Smooth muscle cell (in vitro differentiated cells): ENCODE results near the gene SIK3. TPM values are rescaled to one million over a fixed set of nuclear protein-coding genes. Genes with fewer than 3 reads are reported as not detected.
A peak's percentile ranks its signal among the peaks of the same experiment; 100 is the strongest.

Experiments used
- DNase-seq: peaks from one replicate; lab custom pipeline; 2025; ENCODE audit not compliant: unreplicated experiment; lab: John Stamatoyannopoulos, UW
- H2AFZ ChIP-seq: fragments of 200-600 bp; sonication (generic); 2 replicates; pipeline ENCODE4 v1.6.0; 2016; ENCODE audit warnings: antibody characterized with exemption, low read depth, mild to moderate bottlenecking
- H3F3A ChIP-seq: fragments of 200-600 bp; sonication (generic); 2 replicates; pipeline ENCODE4 v1.6.0; 2017; ENCODE audit warnings: antibody characterized with exemption, low read depth
- H3K27ac ChIP-seq: fragments of 200-600 bp; sonication (generic); 2 replicates; pipeline ENCODE4 v1.5.1; 2016; ENCODE audit warnings: low read depth, mild to moderate bottlenecking
- H3K27me3 ChIP-seq: fragments of 200-600 bp; sonication (generic); 2 replicates; pipeline ENCODE4 v1.6.1; 2016; ENCODE audit warnings: low read depth, mild to moderate bottlenecking
- H3K36me3 ChIP-seq: fragments of 200-600 bp; sonication (generic); 2 replicates; pipeline ENCODE4 v1.5.1; 2016; ENCODE audit warnings: low read depth
- H3K4me1 ChIP-seq: fragments of 200-600 bp; sonication (generic); 2 replicates; pipeline ENCODE4 v1.5.1; 2016; ENCODE audit warnings: low read depth
- H3K4me2 ChIP-seq: fragments of 200-600 bp; sonication (generic); 2 replicates; pipeline ENCODE4 v1.6.0; 2016; ENCODE audit warnings: mild to moderate bottlenecking
- H3K4me3 ChIP-seq: fragments of 200-600 bp; sonication (generic); 2 replicates; pipeline ENCODE4 v1.5.1; 2016; ENCODE audit warnings: mild to moderate bottlenecking
- H3K79me2 ChIP-seq: fragments of 200-600 bp; sonication (generic); 2 replicates; pipeline ENCODE4 v1.6.0; 2016; ENCODE audit warnings: low read depth, mild to moderate bottlenecking
- H3K9ac ChIP-seq: fragments of 200-600 bp; sonication (generic); 2 replicates; pipeline ENCODE4 v1.6.0; 2016; ENCODE audit warnings: low read depth
- H3K9me3 ChIP-seq: fragments of 200-600 bp; sonication (generic); replicated peaks from 2 replicates; pipeline ENCODE4 v1.5.1; 2016; ENCODE audit warnings: low read depth
- H4K20me1 ChIP-seq: fragments of 200-600 bp; sonication (generic); 2 replicates; pipeline ENCODE4 v1.6.0; 2016; ENCODE audit warnings: low read depth
- CTCF ChIP-seq: fragments of 200-600 bp; sonication (generic); IDR thresholded peaks from 2 replicates; pipeline ENCODE4 v1.5.1; 2017; ENCODE audit warnings: borderline replicate concordance, mild to moderate bottlenecking, antibody characterized with exemption; ENCODE audit not compliant: insufficient read depth, poor library complexity, severe bottlenecking
- whole genome bisulfite sequencing: methylation state at CpG from one replicate; pipeline ENCODE4 v1.1.7; 2016; ENCODE audit warnings: low lambda C conversion rate; 5-methylcytosine and 5-hydroxymethylcytosine counted together
- polyA plus RNA-seq: library from polyadenylated mRNA; unstranded; fragments of >200 nt; fragmentation: Nextera tagmentation; extraction: Ambion mirVana; gene quantifications from 2 replicates; pipeline ENCODE4 v1.2.1, GENCODE V29; 2016
- total RNA-seq: library from RNA; depleted of rRNA; stranded (reverse); fragments of >200 nt; gene quantifications from 2 replicates; pipeline ENCODE4 v1.2.3, GENCODE V29; 2014

The SIK3 gene
- total and polyA plus RNA-seq, 2 experiments from 2014 or later, result 11.0 to 11.9 TPM

DNA sequence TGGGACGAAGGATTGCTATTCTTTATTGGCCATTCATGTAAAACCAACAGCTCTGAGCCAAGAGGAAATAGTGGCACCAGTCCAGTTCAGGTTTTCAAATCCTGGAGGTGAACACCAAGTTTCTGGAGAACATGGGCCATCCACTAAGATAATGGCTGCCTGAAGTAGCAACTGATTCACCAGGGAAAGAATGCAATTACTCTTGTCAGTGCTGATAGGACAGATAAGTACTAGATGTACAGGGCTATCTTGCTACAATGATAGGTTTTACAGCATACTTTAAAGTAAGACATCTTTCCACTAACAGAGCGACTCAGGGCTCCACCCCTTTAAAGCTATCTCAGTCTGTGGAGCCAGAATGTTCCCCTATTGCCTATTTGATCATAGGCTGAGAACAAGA, 224.0 kb downstream of the SIK3 start:
- Histone ChIP-seq H3K4me1 (no peaks in the 10 kb centered on the region), H3K36me3 (peaks cover 12% of the 10 kb centered on the region), H3K27ac (no peak overlapping the region), H3K4me3 (no peak overlapping the region), H3K4me2 (no peak overlapping the region), H2AFZ (no peak overlapping the region), H3F3A (no peaks in the 10 kb centered on the region), H3K9ac (no peak overlapping the region), H3K79me2 (no peaks in the 10 kb centered on the region), H3K27me3 (no peaks in the 10 kb centered on the region), H4K20me1 (no peaks in the 10 kb centered on the region), H3K9me3 (no peaks in the 10 kb centered on the region)
- DNase-seq, result no peak
- no peak for TF ChIP-seq CTCF
- WGBS, result 37% methylated on average over 2 of the region's 2 CpGs

DNA sequence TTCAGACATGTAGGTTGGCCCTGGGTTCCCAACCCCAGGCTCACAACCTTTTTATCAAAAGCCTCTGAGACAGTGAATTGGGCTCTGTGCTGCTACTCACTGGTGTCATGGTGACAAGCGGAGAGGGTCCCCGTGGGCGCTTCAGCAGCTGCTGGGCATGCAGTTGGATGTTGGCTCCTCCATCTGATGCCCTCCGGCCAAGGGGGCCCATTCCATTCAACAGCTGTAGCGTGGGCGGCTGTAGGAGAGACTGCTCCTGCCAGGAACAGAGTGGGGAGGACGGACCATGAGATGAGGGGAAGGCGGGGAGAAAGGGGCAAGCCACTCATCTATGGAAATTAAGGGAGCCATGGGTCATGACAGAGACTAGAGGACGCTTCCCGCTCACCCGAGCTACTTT, 224.8 kb downstream of the SIK3 start:
- H2AFZ ChIP-seq, result no peak overlapping the region
- no peak for DNase-seq
- H3F3A ChIP-seq, result no peaks in the 10 kb centered on the region
- H3K36me3 ChIP-seq, result peaks cover 12% of the 10 kb centered on the region
- WGBS, result 96% methylated on average over 11 of the region's 11 CpGs
- H3K4me1 ChIP-seq, result no peaks in the 10 kb centered on the region
- H3K9me3 ChIP-seq, result no peaks in the 10 kb centered on the region
- no peak overlapping the region for H3K4me2 ChIP-seq
- H4K20me1 ChIP-seq, result no peaks in the 10 kb centered on the region
- no peak overlapping the region for H3K4me3 ChIP-seq
- no peak overlapping the region for H3K9ac ChIP-seq
- H3K27ac ChIP-seq, result no peak overlapping the region
- no peaks in the 10 kb centered on the region for H3K27me3 ChIP-seq
- no peak for TF ChIP-seq CTCF
- no peaks in the 10 kb centered on the region for H3K79me2 ChIP-seq

DNA sequence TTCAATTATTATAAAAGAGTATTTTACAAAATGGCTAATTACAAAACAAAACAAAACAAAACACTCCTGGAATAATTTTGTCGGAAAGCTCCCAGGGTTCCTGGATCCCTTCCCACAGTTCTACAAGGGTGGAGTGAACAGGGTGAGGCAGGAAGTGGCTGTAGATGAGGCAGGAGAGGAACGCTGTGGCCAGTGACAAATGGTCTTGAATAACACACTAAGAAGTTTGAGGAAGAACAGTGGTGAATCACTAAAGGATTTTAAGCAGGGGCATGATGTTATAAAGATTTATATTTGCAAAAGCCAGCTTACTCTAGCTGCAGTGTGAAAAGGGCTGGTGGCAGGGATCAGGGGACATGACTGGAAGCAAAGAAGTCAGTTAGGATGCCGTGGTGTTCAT, 227.0 kb downstream of the SIK3 start:
- WGBS, result 51% methylated on average over 3 of the region's 3 CpGs
- TF ChIP-seq CTCF, result no peak
- H3F3A ChIP-seq, result no peaks in the 10 kb centered on the region
- H3K9me3 ChIP-seq, result no peaks in the 10 kb centered on the region
- H3K79me2 ChIP-seq, result no peaks in the 10 kb centered on the region
- peak overlapping the region; percentile 4 for H3K4me2 ChIP-seq
- no peak overlapping the region for H2AFZ ChIP-seq
- no peaks in the 10 kb centered on the region for H3K27me3 ChIP-seq
- no peak overlapping the region for H3K9ac ChIP-seq
- H3K4me1 ChIP-seq, result no peaks in the 10 kb centered on the region
- peak overlapping the region; percentile 50 for H3K27ac ChIP-seq
- no peak overlapping the region for H3K4me3 ChIP-seq
- H4K20me1 ChIP-seq, result no peaks in the 10 kb centered on the region
- no peak for DNase-seq
- H3K36me3 ChIP-seq, result peaks cover 12% of the 10 kb centered on the region

DNA sequence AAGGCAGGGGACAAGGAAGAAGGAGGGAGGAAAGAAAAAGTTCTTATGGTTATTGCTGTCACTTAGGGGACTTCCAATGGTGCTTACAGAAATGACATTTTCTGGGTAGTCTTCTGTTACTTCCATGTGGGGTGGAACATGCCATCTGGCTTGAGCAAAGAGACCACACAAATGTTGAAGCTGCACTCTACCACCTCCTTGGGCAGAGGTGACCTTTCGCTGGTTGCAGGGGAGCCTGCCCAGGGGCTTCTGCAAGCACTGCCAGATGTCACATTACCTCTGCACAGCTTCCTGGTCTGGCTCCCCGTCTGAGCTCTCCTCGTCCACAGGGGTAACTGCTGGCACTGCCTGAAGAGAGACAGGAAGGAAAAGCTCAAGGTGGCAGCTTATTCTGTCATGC, 228.2 kb downstream of the SIK3 start:
- DNase-seq, result no peak
- H3K4me1 ChIP-seq, result no peaks in the 10 kb centered on the region
- no peaks in the 10 kb centered on the region for H3F3A ChIP-seq
- H3K36me3 ChIP-seq, result peaks cover 12% of the 10 kb centered on the region
- no peaks in the 10 kb centered on the region for H3K9me3 ChIP-seq
- H3K27me3 ChIP-seq, result no peaks in the 10 kb centered on the region
- H4K20me1 ChIP-seq, result no peaks in the 10 kb centered on the region
- H2AFZ ChIP-seq, result no peak overlapping the region
- 98% methylated on average over 3 of the region's 3 CpGs for WGBS
- no peak overlapping the region for H3K9ac ChIP-seq
- no peak overlapping the region for H3K27ac ChIP-seq
- H3K79me2 ChIP-seq, result no peaks in the 10 kb centered on the region
- H3K4me2 ChIP-seq, result no peak overlapping the region
- TF ChIP-seq CTCF, result no peak
- H3K4me3 ChIP-seq, result no peak overlapping the region
